Activated naive CD4-positive, alpha-beta T cell treated with anti-CD3 and anti-CD28 coated beads, Interleukin-2, amount 10 ng/mL, durations not matched to agents 7 days and 5 days (primary cell): Measurements from ENCODE around the gene PTPN1.

Source experiments
- CTCF ChIA-PET: fragments of 350-600 bp; sonication (Branson Sonifier 250); formaldehyde crosslinking; loops from one replicate; lab custom pipeline; 2021; ENCODE audit warnings: antibody characterized with exemption; lab: Charles Lee
- DNase-seq: peaks from one replicate; pipeline ENCODE4 v3.0.0-alpha.2; 2020
- H3K27ac Mint-ChIP-seq: one replicate; pipeline ENCODE4 v1.8.0; 2021; ENCODE audit warnings: mild to moderate bottlenecking, moderate library complexity, mixed read lengths
- H3K27me3 Mint-ChIP-seq: one replicate; pipeline ENCODE4 v1.8.0; 2021; ENCODE audit warnings: mild to moderate bottlenecking, mixed read lengths
- H3K36me3 Mint-ChIP-seq: one replicate; pipeline ENCODE4 v1.8.0; 2021; ENCODE audit warnings: mixed read lengths
- H3K4me1 Mint-ChIP-seq: one replicate; pipeline ENCODE4 v1.8.0; 2021; ENCODE audit warnings: mixed read lengths
- H3K4me3 Mint-ChIP-seq: one replicate; pipeline ENCODE4 v1.8.0; 2021; ENCODE audit warnings: mild to moderate bottlenecking, moderate library complexity, mixed read lengths
- H3K9me3 Mint-ChIP-seq: one replicate; pipeline ENCODE4 v1.8.0; 2021; ENCODE audit warnings: mixed read lengths

The PTPN1 gene

DNA sequence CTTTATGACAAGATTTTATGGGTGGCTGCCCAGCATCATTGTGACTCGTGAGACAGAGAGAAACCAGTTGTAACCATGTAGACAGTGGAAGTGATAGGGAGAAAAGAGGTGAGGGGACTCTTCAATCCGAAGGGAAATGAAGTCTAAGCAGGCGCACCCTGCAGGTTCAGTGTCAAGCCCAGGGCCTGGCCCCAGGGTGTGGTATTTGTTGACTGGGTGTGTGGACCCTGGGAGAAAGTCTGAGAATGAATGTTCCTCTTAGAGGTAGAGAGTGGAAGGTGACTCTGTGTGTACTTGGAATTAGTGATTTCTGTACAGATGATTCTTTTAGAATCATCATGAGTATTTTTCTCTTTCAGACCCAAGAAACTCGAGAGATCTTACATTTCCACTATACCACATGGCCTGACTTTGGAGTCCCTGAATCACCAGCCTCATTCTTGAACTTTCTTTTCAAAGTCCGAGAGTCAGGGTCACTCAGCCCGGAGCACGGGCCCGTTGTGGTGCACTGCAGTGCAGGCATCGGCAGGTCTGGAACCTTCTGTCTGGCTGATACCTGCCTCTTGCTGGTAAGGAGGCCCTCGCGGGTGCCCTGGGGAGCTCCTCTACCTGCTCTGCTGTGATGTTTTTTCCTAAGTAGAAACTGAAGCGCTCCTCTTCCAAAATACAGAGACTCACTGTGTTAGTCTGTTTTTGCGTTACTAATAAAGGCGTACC, 68.0 kb downstream of the PTPN1 start:
- H3K4me1 Mint-ChIP-seq, result peaks cover 12% of the 10 kb centered on the region
- H3K36me3 Mint-ChIP-seq, result peaks cover 66% of the 10 kb centered on the region
- CTCF ChIA-PET, result interaction anchor here (1.0 to 15.3 kb wide), 4 partner anchors 8 to 110 kb away, joined by 3 to 236 read pairs (median 14); no protein-coding TSS in a partner anchor

DNA sequence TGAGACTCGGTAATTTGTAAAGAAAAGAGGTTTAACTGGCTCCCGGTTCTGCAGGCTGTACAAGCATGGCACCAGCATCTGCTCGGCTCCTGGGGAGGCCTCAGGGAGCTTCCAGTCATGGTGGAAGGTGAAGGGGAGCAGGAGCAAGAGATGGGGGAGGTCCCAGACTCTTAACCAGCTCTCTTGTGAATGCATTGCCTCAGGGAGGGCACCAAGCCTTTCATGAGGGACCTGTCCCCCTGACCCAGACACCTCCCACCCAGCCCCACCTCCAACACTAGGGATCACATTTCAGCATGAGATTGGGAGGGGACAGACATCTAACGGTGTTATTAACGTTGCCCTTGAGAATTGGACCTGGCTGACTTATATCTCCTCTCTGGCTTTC, 68.6 kb downstream of the PTPN1 start:
- Mint-ChIP-seq H3K36me3 (peaks cover 66% of the 10 kb centered on the region), H3K27ac (no peak overlapping the region), H3K27me3 (no peaks in the 10 kb centered on the region), H3K4me3 (no peak overlapping the region), H3K9me3 (no peaks in the 10 kb centered on the region), H3K4me1 (peaks cover 9% of the 10 kb centered on the region)
- CTCF ChIA-PET, result interaction anchor here (1.0 to 15.3 kb wide), 8 partner anchors 8 to 116 kb away, joined by 3 to 236 read pairs (median 5); no protein-coding TSS in a partner anchor
- peak; percentile 8 for DNase-seq

More for the DNA sequence above, 68.0 kb downstream of the PTPN1 start:
- H3K4me3 Mint-ChIP-seq, result no peak overlapping the region
- H3K27me3 Mint-ChIP-seq, result no peaks in the 10 kb centered on the region
- no peak overlapping the region for H3K27ac Mint-ChIP-seq
- H3K9me3 Mint-ChIP-seq, result no peaks in the 10 kb centered on the region
- DNase-seq, result no peak

- Mint-ChIP-seq H3K27ac (no peak overlapping the region), H3K9me3 (no peaks in the 10 kb centered on the region), H3K36me3 (peaks cover 64% of the 10 kb centered on the region), H3K4me1 (peaks cover 9% of the 10 kb centered on the region), H3K4me3 (no peak overlapping the region), H3K27me3 (no peaks in the 10 kb centered on the region)
- CTCF ChIA-PET, result interaction anchor here (0.7 to 15.3 kb wide), 14 partner anchors 9 to 391 kb away, joined by 3 to 236 read pairs (median 4); partner anchors contain the start of gene CEBPB
- DNase-seq, result no peak
These were observed 69.3 kb downstream of the PTPN1 start for GRCh38 chr20:50579511-50579910.

- H3K4me3 Mint-ChIP-seq, result no peak overlapping the region
- H3K27ac Mint-ChIP-seq, result peak overlapping the region; percentile 29
These were observed 70.0 kb downstream of the PTPN1 start for GRCh38 chr20:50580016-50580747.

GRCh38 chr20:50580842-50581544, 70.8 kb downstream of the PTPN1 start:
- H3K27me3 Mint-ChIP-seq, result no peaks in the 10 kb centered on the region
- DNase-seq, result no peak
- no peak overlapping the region for H3K4me3 Mint-ChIP-seq
- no peaks in the 10 kb centered on the region for H3K9me3 Mint-ChIP-seq
- H3K4me1 Mint-ChIP-seq, result peaks cover under 1% of the 10 kb centered on the region
- H3K36me3 Mint-ChIP-seq, result peaks cover 64% of the 10 kb centered on the region
- no peak overlapping the region for H3K27ac Mint-ChIP-seq
- CTCF ChIA-PET, result interaction anchor here (2.1 to 15.3 kb wide), 2 partner anchors 100 to 116 kb away, joined by 12 to 236 read pairs; no protein-coding TSS in a partner anchor

More at GRCh38 chr20:50580016-50580747, 70.0 kb downstream of the PTPN1 start:
- Mint-ChIP-seq H3K36me3 (peaks cover 64% of the 10 kb centered on the region), H3K27me3 (no peaks in the 10 kb centered on the region), H3K9me3 (no peaks in the 10 kb centered on the region), H3K4me1 (peaks cover 3% of the 10 kb centered on the region)
- DNase-seq, result peak; percentile 64
- CTCF ChIA-PET, result interaction anchor here (0.8 to 15.3 kb wide), 8 partner anchors 8 to 389 kb away, joined by 3 to 236 read pairs (median 5); partner anchors contain the start of gene CEBPB

GRCh38 chr20:50582092-50582491, 71.9 kb downstream of the PTPN1 start:
- Mint-ChIP-seq H3K36me3 (peaks cover 67% of the 10 kb centered on the region), H3K4me1 (no peaks in the 10 kb centered on the region)
- CTCF ChIA-PET, result interaction anchor here (15.3 kb wide), 1 partner anchor 101 kb away, joined by 236 read pairs; no protein-coding TSS in a partner anchor

DNA sequence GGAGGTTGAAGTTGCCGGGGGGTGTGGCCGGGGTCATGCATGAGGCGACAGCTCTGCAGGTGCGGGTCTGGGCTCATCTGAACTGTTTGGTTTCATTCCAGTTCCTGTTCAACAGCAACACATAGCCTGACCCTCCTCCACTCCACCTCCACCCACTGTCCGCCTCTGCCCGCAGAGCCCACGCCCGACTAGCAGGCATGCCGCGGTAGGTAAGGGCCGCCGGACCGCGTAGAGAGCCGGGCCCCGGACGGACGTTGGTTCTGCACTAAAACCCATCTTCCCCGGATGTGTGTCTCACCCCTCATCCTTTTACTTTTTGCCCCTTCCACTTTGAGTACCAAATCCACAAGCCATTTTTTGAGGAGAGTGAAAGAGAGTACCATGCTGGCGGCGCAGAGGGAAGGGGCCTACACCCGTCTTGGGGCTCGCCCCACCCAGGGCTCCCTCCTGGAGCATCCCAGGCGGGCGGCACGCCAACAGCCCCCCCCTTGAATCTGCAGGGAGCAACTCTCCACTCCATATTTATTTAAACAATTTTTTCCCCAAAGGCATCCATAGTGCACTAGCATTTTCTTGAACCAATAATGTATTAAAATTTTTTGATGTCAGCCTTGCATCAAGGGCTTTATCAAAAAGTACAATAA, 72.5 kb downstream of the PTPN1 start:
- Mint-ChIP-seq H3K27me3 (no peaks in the 10 kb centered on the region), H3K4me3 (no peak overlapping the region), H3K4me1 (no peaks in the 10 kb centered on the region), H3K9me3 (no peaks in the 10 kb centered on the region), H3K27ac (peak overlapping the region; percentile 26), H3K36me3 (peaks cover 66% of the 10 kb centered on the region)
- CTCF ChIA-PET, result no interaction called here
- DNase-seq, result no peak

More at GRCh38 chr20:50582092-50582491, 71.9 kb downstream of the PTPN1 start:
- no peaks in the 10 kb centered on the region for H3K9me3 Mint-ChIP-seq
- no peak overlapping the region for H3K4me3 Mint-ChIP-seq
- no peak overlapping the region for H3K27ac Mint-ChIP-seq
- no peak for DNase-seq
- H3K27me3 Mint-ChIP-seq, result no peaks in the 10 kb centered on the region

DNA sequence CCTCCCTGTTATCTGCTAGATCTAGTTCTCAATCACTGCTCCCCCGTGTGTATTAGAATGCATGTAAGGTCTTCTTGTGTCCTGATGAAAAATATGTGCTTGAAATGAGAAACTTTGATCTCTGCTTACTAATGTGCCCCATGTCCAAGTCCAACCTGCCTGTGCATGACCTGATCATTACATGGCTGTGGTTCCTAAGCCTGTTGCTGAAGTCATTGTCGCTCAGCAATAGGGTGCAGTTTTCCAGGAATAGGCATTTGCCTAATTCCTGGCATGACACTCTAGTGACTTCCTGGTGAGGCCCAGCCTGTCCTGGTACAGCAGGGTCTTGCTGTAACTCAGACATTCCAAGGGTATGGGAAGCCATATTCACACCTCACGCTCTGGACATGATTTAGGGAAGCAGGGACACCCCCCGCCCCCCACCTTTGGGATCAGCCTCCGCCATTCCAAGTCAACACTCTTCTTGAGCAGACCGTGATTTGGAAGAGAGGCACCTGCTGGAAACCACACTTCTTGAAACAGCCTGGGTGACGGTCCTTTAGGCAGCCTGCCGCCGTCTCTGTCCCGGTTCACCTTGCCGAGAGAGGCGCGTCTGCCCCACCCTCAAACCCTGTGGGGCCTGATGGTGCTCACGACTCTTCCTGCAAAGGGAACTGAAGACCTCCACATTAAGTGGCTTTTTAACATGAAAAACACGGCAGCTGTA, 73.4 kb downstream of the PTPN1 start:
- Mint-ChIP-seq H3K4me3 (no peak overlapping the region), H3K27me3 (no peaks in the 10 kb centered on the region), H3K9me3 (no peaks in the 10 kb centered on the region), H3K36me3 (peaks cover 66% of the 10 kb centered on the region), H3K27ac (peak overlapping the region; percentile 24), H3K4me1 (no peaks in the 10 kb centered on the region)
- CTCF ChIA-PET, result interaction anchor here (1.1 to 1.3 kb wide), 2 partner anchors 119 to 480 kb away, joined by 3 to 5 read pairs; no protein-coding TSS in a partner anchor
- no peak for DNase-seq

DNA sequence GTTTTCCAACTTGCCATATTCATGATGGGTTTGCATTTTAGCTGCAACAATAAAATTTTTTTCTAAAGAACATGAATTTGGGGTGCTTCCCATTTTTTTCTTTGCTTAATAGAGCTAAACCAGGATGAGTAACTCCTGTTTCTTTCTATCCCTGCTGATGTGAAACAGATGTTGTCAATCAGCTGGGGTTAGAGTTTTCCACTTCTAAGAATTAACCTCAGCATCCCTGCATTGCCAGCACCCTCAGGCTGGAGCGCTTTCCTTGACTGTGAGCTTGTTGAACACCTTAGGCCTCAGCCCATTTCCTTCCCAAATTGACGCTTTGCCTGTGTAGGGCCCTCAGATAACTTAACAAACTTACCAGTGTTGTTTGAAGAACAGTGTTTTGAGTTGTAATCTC, 74.5 kb downstream of the PTPN1 start:
- no peak overlapping the region for H3K27ac Mint-ChIP-seq
- no peak for DNase-seq
- no peaks in the 10 kb centered on the region for H3K4me1 Mint-ChIP-seq
- CTCF ChIA-PET, result interaction anchor here (0.5 to 4.8 kb wide), 6 partner anchors 8 to 481 kb away, joined by 3 to 24 read pairs (median 4); no protein-coding TSS in a partner anchor
- no peaks in the 10 kb centered on the region for H3K9me3 Mint-ChIP-seq
- no peaks in the 10 kb centered on the region for H3K27me3 Mint-ChIP-seq
- no peak overlapping the region for H3K4me3 Mint-ChIP-seq
- H3K36me3 Mint-ChIP-seq, result peaks cover 59% of the 10 kb centered on the region

DNA sequence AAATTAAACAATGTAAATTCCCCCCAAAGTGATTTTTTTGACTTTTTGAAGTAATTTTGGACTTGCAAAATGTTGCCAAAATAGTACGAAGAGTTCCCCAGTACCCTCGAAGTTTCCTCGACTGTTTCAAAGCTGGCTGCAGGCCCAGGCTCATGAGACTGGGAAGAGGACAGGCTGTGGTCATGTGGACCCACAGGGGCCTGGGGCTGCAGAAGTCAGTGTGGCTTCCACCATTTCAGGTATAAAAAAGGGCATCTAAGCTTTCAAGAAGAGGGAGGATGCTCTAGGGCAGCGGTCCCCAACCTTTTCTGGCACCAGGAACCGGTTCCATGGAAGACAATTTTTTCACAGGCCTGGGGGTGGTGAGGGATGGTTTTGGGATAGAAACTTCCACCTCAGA, 75.0 kb downstream of the PTPN1 start:
- H3K27me3 Mint-ChIP-seq, result no peaks in the 10 kb centered on the region
- no peak for DNase-seq
- H3K36me3 Mint-ChIP-seq, result peaks cover 56% of the 10 kb centered on the region
- CTCF ChIA-PET, result interaction anchor here (0.5 to 4.8 kb wide), 5 partner anchors 9 to 107 kb away, joined by 3 to 24 read pairs (median 3); no protein-coding TSS in a partner anchor
- no peak overlapping the region for H3K4me3 Mint-ChIP-seq
- no peak overlapping the region for H3K27ac Mint-ChIP-seq
- no peaks in the 10 kb centered on the region for H3K9me3 Mint-ChIP-seq
- no peaks in the 10 kb centered on the region for H3K4me1 Mint-ChIP-seq

- no peak overlapping the region for H3K4me3 Mint-ChIP-seq
- DNase-seq, result no peak
- no peak overlapping the region for H3K27ac Mint-ChIP-seq
- H3K9me3 Mint-ChIP-seq, result no peaks in the 10 kb centered on the region
- H3K4me1 Mint-ChIP-seq, result no peaks in the 10 kb centered on the region
- no peaks in the 10 kb centered on the region for H3K27me3 Mint-ChIP-seq
- H3K36me3 Mint-ChIP-seq, result peaks cover 51% of the 10 kb centered on the region
- CTCF ChIA-PET, result interaction anchor here (1.1 to 4.8 kb wide), 5 partner anchors 9 to 108 kb away, joined by 3 to 24 read pairs (median 3); no protein-coding TSS in a partner anchor
These were observed 75.5 kb downstream of the PTPN1 start for GRCh38 chr20:50585678-50586077.

DNA sequence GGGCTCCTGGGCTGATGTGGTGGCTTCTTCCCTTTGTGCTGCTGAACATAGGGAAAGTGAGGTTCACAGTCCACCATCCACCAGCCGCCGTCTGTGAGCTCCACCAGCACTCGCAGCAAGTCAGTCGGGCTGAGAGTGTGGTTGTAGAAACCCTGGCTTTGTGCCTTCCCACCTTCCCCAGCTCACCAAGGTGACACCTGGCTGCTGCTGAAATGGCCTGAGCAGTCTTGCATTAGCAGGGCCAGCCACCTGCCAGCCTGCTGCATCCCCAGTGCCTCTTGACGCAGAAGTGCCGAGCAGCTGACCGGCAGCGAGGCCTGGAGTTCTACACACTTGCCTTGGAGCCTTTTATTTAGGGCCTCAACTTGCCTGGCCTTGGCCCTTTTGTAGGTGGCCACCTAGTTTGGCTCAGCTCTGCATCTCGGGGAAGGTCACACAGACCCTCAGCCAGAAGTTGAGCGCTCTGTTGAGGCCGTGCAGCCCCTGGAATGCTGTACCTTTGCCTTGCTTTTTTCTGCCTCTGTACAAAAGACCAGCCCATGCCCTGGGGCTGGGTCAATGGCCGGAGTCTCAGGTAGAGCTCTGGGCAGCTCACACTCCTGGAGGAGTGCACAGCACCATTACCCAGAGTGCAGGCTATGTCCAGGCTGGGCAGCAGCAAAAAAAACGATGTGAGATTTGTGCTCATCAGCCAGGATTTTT, 76.5 kb downstream of the PTPN1 start:
- CTCF ChIA-PET, result interaction anchor here (1.1 to 4.8 kb wide), 7 partner anchors 10 to 398 kb away, joined by 3 to 24 read pairs (median 8); partner anchors contain the start of gene PTPN1
- DNase-seq, result no peak
- Mint-ChIP-seq H3K9me3 (no peaks in the 10 kb centered on the region), H3K27ac (peak overlapping the region; percentile 4), H3K27me3 (no peaks in the 10 kb centered on the region), H3K4me3 (no peak overlapping the region), H3K36me3 (peaks cover 41% of the 10 kb centered on the region), H3K4me1 (no peaks in the 10 kb centered on the region)
